Measurements from ENCODE around the gene BTBD8. TPM values are rescaled to one million over a fixed set of nuclear protein-coding genes. Genes with fewer than 3 reads are reported as not detected.

BTBD8 gene
- total RNA-seq, 4 donors from 2014 or later: 3.7 to 15.2 (median 4.5) TPM

GRCh38 chr1:92194511-92194910, 114.4 kb downstream of the BTBD8 start:
- no peak for TF ChIP-seq POLR2A (IDR thresholded peaks at IDR 0.05)
- TF ChIP-seq, protein P1, sequence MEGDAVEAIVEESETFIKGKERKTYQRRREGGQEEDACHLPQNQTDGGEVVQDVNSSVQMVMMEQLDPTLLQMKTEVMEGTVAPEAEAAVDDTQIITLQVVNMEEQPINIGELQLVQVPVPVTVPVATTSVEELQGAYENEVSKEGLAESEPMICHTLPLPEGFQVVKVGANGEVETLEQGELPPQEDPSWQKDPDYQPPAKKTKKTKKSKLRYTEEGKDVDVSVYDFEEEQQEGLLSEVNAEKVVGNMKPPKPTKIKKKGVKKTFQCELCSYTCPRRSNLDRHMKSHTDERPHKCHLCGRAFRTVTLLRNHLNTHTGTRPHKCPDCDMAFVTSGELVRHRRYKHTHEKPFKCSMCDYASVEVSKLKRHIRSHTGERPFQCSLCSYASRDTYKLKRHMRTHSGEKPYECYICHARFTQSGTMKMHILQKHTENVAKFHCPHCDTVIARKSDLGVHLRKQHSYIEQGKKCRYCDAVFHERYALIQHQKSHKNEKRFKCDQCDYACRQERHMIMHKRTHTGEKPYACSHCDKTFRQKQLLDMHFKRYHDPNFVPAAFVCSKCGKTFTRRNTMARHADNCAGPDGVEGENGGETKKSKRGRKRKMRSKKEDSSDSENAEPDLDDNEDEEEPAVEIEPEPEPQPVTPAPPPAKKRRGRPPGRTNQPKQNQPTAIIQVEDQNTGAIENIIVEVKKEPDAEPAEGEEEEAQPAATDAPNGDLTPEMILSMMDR (IDR thresholded peaks at IDR 0.05): no peak
- Histone ChIP-seq H3K27me3 (no peaks in the 10 kb centered on the region), H3K9me3 (no peaks in the 10 kb centered on the region), H3K4me1 (no peaks in the 10 kb centered on the region), H3K27ac (no peak overlapping the region), H3K4me3 (no peak overlapping the region), H3K36me3 (no peaks in the 10 kb centered on the region)
- no peak for DNase-seq
- intact Hi-C loops (cut with DNase I; ENCODE audit: low total_unique reads): no loop called here

DNA sequence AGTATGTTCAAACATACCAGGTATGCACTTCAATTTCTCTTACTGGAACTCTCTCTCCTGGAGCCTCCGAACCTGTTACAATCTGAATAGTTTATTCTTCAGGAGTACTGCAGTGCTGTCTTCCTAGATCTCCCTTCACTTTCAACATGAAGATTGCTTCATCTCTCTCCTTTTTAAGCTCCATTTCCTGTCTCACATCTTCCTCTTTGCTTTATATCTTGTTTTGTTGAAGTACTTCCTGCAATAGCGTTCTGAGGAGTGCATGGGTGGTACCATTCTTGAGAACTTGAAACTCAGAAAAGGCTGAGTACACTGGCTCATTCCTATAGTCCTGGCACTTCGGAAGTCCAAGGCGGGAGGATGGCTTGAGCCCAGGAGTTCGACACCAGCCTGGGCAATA, 121.8 kb downstream of the BTBD8 start:
- Histone ChIP-seq H3K27me3 (no peaks in the 10 kb centered on the region), H3K36me3 (no peaks in the 10 kb centered on the region), H3K9me3 (no peaks in the 10 kb centered on the region), H3K27ac (no peak overlapping the region), H3K4me1 (no peaks in the 10 kb centered on the region), H3K4me3 (no peak overlapping the region)
- DNase-seq: no peak
- TF ChIP-seq, protein P1 (IDR thresholded peaks at IDR 0.05): no peak
- no peak for TF ChIP-seq POLR2A (IDR thresholded peaks at IDR 0.05)
- intact Hi-C loops (cut with DNase I; ENCODE audit: low total_unique reads): no loop called here

GRCh38 chr1:92203105-92203504, 123.0 kb downstream of the BTBD8 start:
- Histone ChIP-seq H3K9me3 (no peaks in the 10 kb centered on the region), H3K27ac (no peak overlapping the region), H3K4me3 (no peak overlapping the region), H3K4me1 (no peaks in the 10 kb centered on the region), H3K27me3 (no peaks in the 10 kb centered on the region), H3K36me3 (no peaks in the 10 kb centered on the region)
- TF ChIP-seq, protein P1 (IDR thresholded peaks at IDR 0.05): no peak
- no peak for TF ChIP-seq POLR2A (IDR thresholded peaks at IDR 0.05)
- intact Hi-C loops (cut with DNase I; ENCODE audit: low total_unique reads): no loop called here
- DNase-seq: no peak

GRCh38 chr1:92210701-92211100, 130.6 kb downstream of the BTBD8 start:
- DNase-seq: no peak
- Histone ChIP-seq H3K9me3 (no peaks in the 10 kb centered on the region), H3K27me3 (no peaks in the 10 kb centered on the region), H3K36me3 (no peaks in the 10 kb centered on the region), H3K4me1 (no peaks in the 10 kb centered on the region), H3K27ac (no peak overlapping the region), H3K4me3 (no peak overlapping the region)
- intact Hi-C loops (cut with DNase I; ENCODE audit: low total_unique reads): no loop called here
- TF ChIP-seq, protein P1 (IDR thresholded peaks at IDR 0.05): no peak
- no peak for TF ChIP-seq POLR2A (IDR thresholded peaks at IDR 0.05)

DNA sequence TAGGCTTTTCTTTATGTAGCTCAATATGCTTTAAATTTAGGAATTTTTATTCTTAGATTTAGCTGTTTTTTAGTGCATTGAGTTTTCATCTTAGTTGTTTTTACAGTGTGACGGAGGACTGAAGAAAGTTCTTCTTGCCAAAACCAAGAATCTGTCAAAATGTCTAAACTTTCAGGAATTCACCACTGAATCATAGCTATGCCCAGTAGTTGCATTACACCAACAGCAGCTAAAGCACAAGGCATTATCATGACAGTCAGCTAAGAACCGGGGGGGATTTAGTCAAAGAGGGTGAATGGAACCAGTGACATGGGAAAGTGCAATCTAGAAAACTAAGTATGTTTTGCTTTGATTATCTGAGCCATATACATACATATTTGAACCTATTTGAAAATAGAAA, 131.0 kb downstream of the BTBD8 start:
- Histone ChIP-seq H3K4me3 (no peak overlapping the region), H3K36me3 (no peaks in the 10 kb centered on the region), H3K4me1 (no peaks in the 10 kb centered on the region), H3K9me3 (no peaks in the 10 kb centered on the region), H3K27me3 (no peaks in the 10 kb centered on the region), H3K27ac (no peak overlapping the region)
- intact Hi-C loops (cut with DNase I; ENCODE audit: low total_unique reads): no loop called here
- TF ChIP-seq, protein P1 (IDR thresholded peaks at IDR 0.05): no peak
- no peak for TF ChIP-seq POLR2A (IDR thresholded peaks at IDR 0.05)
- DNase-seq: no peak
